NB4 (cell line): Measurements from ENCODE around the gene ZFP92.

ENCODE experiments used
- CTCF ChIP-seq: IDR thresholded peaks from one replicate; pipeline ENCODE4 v1.5.1; 2012; ENCODE audit warnings: low read depth, low read length
- POLR2A ChIP-seq: IDR thresholded peaks from 2 replicates; pipeline ENCODE4 v1.6.1; 2011; ENCODE audit warnings: mild to moderate bottlenecking; ENCODE audit not compliant: insufficient read length; ENCODE audit errors: extremely low read depth

- no peak for TF ChIP-seq CTCF
- TF ChIP-seq POLR2A = no peak
Observed at GRCh38 chrX:153430796-153431195, 19.5 kb downstream of the ZFP92 start.
